HepG2 (cell line): ENCODE measurements around the gene CAMK4. TPM values are rescaled to one million over a fixed set of nuclear protein-coding genes. Genes with fewer than 3 reads are reported as not detected.

ENCODE experiments used
- AKAP8 ChIP-seq: sonication (generic); formaldehyde crosslinking; IDR thresholded peaks from 2 replicates; pipeline ENCODE4 v1.5.1; 2020; ENCODE audit warnings: mild to moderate bottlenecking, missing genetic modification reagents
- ATF7-NPFF ChIP-seq: sonication (generic); formaldehyde crosslinking; IDR thresholded peaks from 2 replicates; pipeline ENCODE4 v1.8.1; 2023; ENCODE audit warnings: mild to moderate bottlenecking, low read depth, missing genetic modification reagents, moderate library complexity
- ATM ChIP-seq: fragments of 450-650 bp; IDR thresholded peaks from 2 replicates; pipeline ENCODE4 v1.7.1; 2017; ENCODE audit warnings: mild to moderate bottlenecking, borderline replicate concordance
- BCL6 ChIP-seq: IDR thresholded peaks from 2 replicates; pipeline ENCODE4 v1.6.1; 2016; ENCODE audit warnings: missing genetic modification reagents, missing compliant biosample characterization
- CHD2 ChIP-seq: IDR thresholded peaks from 2 replicates; pipeline ENCODE4 v1.6.1; 2011; ENCODE audit warnings: low read depth, low read length, improper control_type of control experiment
- GTF3A ChIP-seq: sonication (generic); formaldehyde crosslinking; conservative IDR thresholded peaks from 2 replicates; pipeline ENCODE4 v1.4.0; 2020; ENCODE audit warnings: mild to moderate bottlenecking, missing genetic modification reagents
- HDAC6 ChIP-seq: fragments of 200-600 bp; sonication (generic); IDR thresholded peaks from 2 replicates; pipeline ENCODE4 v1.7.0; 2017; ENCODE audit warnings: mild to moderate bottlenecking, antibody characterized with exemption, low read length, low read depth
- KDM2A ChIP-seq: sonication (generic); formaldehyde crosslinking; IDR thresholded peaks from 2 replicates; pipeline ENCODE4 v1.4.0; 2020; ENCODE audit warnings: low read depth, missing genetic modification reagents, borderline replicate concordance
- KDM5A ChIP-seq: fragments of 200-600 bp; sonication (generic); IDR thresholded peaks from 2 replicates; pipeline ENCODE4 v1.7.0; 2018; ENCODE audit warnings: antibody characterized with exemption, mild to moderate bottlenecking, low read length, borderline replicate concordance
- KLF13 ChIP-seq: sonication (generic); formaldehyde crosslinking; IDR thresholded peaks from 2 replicates; pipeline ENCODE4 v1.4.0; 2020; ENCODE audit warnings: mild to moderate bottlenecking, missing genetic modification reagents
- MBD4 ChIP-seq: IDR thresholded peaks from 2 replicates; pipeline ENCODE4 v1.6.1; 2012; ENCODE audit warnings: low read length, inconsistent platforms, borderline replicate concordance
- NFYB ChIP-seq: sonication (generic); formaldehyde crosslinking; IDR thresholded peaks from 2 replicates; pipeline ENCODE4 v1.4.0; 2020; ENCODE audit warnings: missing genetic modification reagents
- PAWR ChIP-seq: sonication (generic); formaldehyde crosslinking; IDR thresholded peaks from 2 replicates; pipeline ENCODE4 v1.4.0; 2020; ENCODE audit warnings: missing genetic modification reagents, mild to moderate bottlenecking, borderline replicate concordance
- POLR2AphosphoS2 ChIP-seq: IDR thresholded peaks from 2 replicates; pipeline ENCODE4 v1.6.1; 2011; ENCODE audit warnings: low read depth, low read length, improper control_type of control experiment
- RAD21 ChIP-seq: fragments of 450-650 bp; formaldehyde crosslinking; IDR thresholded peaks from 2 replicates; pipeline ENCODE4 v1.5.0; 2020; ENCODE audit warnings: mild to moderate bottlenecking
- RFXAP ChIP-seq: sonication (generic); formaldehyde crosslinking; IDR thresholded peaks from 2 replicates; pipeline ENCODE4 v1.4.0; 2020; ENCODE audit warnings: missing genetic modification reagents, borderline replicate concordance
- SKI ChIP-seq: fragments of 450-650 bp; IDR thresholded peaks from one replicate; pipeline ENCODE4 v1.6.1; 2018; ENCODE audit warnings: mild to moderate bottlenecking; ENCODE audit not compliant: partially characterized antibody
- TARDBP ChIP-seq: sonication (generic); formaldehyde crosslinking; IDR thresholded peaks from 2 replicates; pipeline ENCODE4 v1.8.0; 2022; ENCODE audit warnings: mild to moderate bottlenecking, missing genetic modification reagents
- YEATS4 ChIP-seq: sonication (generic); formaldehyde crosslinking; IDR thresholded peaks from 2 replicates; pipeline ENCODE4 v1.4.0; 2020; ENCODE audit warnings: missing genetic modification reagents, borderline replicate concordance
- ZBED4 ChIP-seq: sonication (generic); formaldehyde crosslinking; IDR thresholded peaks from 2 replicates; pipeline ENCODE4 v1.4.0; 2020; ENCODE audit warnings: missing genetic modification reagents, borderline replicate concordance
- ZFP36L2 ChIP-seq: sonication (generic); formaldehyde crosslinking; IDR thresholded peaks from 2 replicates; pipeline ENCODE4 v1.4.0; 2020; ENCODE audit warnings: missing genetic modification reagents
- ZNF484 ChIP-seq: sonication (generic); formaldehyde crosslinking; IDR thresholded peaks from 2 replicates; pipeline ENCODE4 v1.5.1; 2020; ENCODE audit warnings: mild to moderate bottlenecking, low read depth, missing genetic modification reagents, borderline replicate concordance
- ZNF556 ChIP-seq: sonication (generic); formaldehyde crosslinking; IDR thresholded peaks from 2 replicates; pipeline ENCODE4 v1.4.0; 2020; ENCODE audit warnings: mild to moderate bottlenecking, missing genetic modification reagents, borderline replicate concordance
- ZNF749 ChIP-seq: sonication (generic); formaldehyde crosslinking; IDR thresholded peaks from 2 replicates; pipeline ENCODE4 v1.8.0; 2022; ENCODE audit warnings: mild to moderate bottlenecking, missing genetic modification reagents, moderate library complexity, borderline replicate concordance
- polyA plus RNA-seq, 8 experiments: library from polyadenylated mRNA; depleted of rRNA in 3 of 8; stranded (reverse) in 7 of 8; unstranded in 1 of 8; fragments of >200 nt; fragmentation: Illumina TruSeq in 4 of 8; extraction: Trizol in 4 of 8; gene quantifications; 2 replicates each; pipeline versions ENCODE4 v1.2.1 to v1.2.3, GENCODE V29; 2011 to 2016; ENCODE audit warnings: low read depth in 4 of 8, missing spikeins in 1 of 8, mixed read lengths in 1 of 8; ENCODE audit not compliant: insufficient read depth in 1 of 8
- total RNA-seq, 5 experiments: library from RNA; depleted of rRNA; stranded (reverse); fragments of >200 nt; fragmentation: Illumina TruSeq; extraction: Trizol; gene quantifications; 2 replicates each; pipeline ENCODE4 v1.2.3, GENCODE V29; 2016; ENCODE audit warnings: low read depth in 1 of 5
- TF ChIP-seq, protein P1 (sequence below): sonication (generic); formaldehyde crosslinking; IDR thresholded peaks from 2 replicates; pipeline ENCODE4 v1.8.1; 2023; ENCODE audit warnings: mild to moderate bottlenecking, moderate library complexity, missing genetic modification reagents
- TF ChIP-seq, protein P2 (sequence below): sonication (generic); formaldehyde crosslinking; IDR thresholded peaks from 2 replicates; pipeline ENCODE4 v1.4.0; 2020; ENCODE audit warnings: missing genetic modification reagents

CAMK4 gene
- total and polyA plus RNA-seq, 2 of the 13 experiments (the other 11 are each of a cell fraction or from before 2014, with no cell fraction given), result not detected

GRCh38 chr5:111512375-111513130 lies 288.4 kb downstream of the CAMK4 start, which contains the start of gene STARD4 (continued):
- TF ChIP-seq GTF3A (CRISPR knock-in tag) (no peak), MBD4 (no peak), YEATS4 (CRISPR knock-in tag) (peak; percentile 86), KDM2A (CRISPR knock-in tag) (peak; percentile 56; the same call in 1 of the 2 replicates), NFYB (CRISPR knock-in tag) (peak; percentile 92), KDM5A (0 out of 2 replicates have a peak, but pooled peaks have one; percentile 42), ATM (no peak), ZNF556 (peak; percentile 71; the same call in 1 of the 2 replicates), RFXAP (CRISPR knock-in tag) (peak; percentile 93), PAWR (CRISPR knock-in tag) (no peak), ATF7-NPFF (CRISPR knock-in tag) (peak; percentile 57), TARDBP (CRISPR knock-in tag) (no peak), KLF13 (no peak), RAD21 (peak; percentile 52; the same call in 1 of the 2 replicates), ZFP36L2 (CRISPR knock-in tag) (no peak), ZNF749 (CRISPR knock-in tag) (0 out of 2 replicates have a peak, but pooled peaks have one; percentile 67), CHD2 (0 out of 2 replicates have a peak, but pooled peaks have one; percentile 13), BCL6 (CRISPR knock-in tag) (peak; percentile 73), ZBED4 (CRISPR knock-in tag) (peak; percentile 97), AKAP8 (CRISPR knock-in tag) (no peak), SKI (peak; percentile 72), ZNF484 (CRISPR knock-in tag) (no peak), POLR2AphosphoS2 (0 out of 2 replicates have a peak, but pooled peaks have one; percentile 69), HDAC6 (no peak)
- TF ChIP-seq, protein P1, sequence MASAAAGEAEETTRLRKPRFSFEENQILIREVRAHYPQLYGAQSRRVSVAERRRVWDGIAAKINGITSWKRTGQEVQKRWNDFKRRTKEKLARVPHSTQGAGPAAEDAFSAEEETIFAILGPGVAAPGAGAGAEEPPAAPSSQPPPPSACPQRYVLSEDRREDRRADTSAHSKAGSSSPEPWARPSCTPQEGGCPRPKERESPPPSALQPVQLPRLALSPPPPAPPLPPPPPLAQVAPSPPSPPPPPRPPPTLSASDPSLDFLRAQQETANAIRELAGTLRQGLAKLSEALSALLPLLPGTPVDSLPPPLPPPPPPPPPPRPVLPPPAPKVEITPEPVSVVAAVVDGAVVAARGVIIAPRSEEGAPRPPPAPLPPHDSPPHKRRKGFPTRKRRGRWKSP, result peak; percentile 91
- TF ChIP-seq, protein P2, sequence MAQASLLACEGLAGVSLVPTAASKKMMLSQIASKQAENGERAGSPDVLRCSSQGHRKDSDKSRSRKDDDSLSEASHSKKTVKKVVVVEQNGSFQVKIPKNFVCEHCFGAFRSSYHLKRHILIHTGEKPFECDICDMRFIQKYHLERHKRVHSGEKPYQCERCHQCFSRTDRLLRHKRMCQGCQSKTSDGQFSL (CRISPR knock-in tag), result peak; percentile 72
